ENCODE data around the gene NFKBIB.

Gene NFKBIB

DNA sequence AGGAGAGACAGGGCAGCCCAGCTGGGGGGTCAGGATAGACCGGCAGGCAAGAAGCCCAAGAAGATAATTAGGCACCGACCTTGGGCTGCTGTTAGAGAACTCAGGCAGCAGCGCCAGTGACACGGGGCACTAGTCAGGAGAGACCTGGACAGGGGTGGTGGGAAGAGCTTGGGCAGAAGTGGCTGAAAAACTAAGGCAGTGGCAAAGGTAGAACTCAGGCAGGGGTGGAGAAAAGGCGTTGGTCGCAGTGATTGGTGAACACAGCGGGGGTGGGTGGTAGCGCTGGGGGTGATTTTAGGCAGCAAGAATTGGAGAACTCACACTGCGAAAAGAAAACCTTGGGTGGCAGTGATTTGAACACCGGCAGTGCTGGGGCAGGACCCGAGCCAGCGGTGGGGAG lies 7.9 kb downstream of the NFKBIB start:
- no peak for DNase-seq

DNA sequence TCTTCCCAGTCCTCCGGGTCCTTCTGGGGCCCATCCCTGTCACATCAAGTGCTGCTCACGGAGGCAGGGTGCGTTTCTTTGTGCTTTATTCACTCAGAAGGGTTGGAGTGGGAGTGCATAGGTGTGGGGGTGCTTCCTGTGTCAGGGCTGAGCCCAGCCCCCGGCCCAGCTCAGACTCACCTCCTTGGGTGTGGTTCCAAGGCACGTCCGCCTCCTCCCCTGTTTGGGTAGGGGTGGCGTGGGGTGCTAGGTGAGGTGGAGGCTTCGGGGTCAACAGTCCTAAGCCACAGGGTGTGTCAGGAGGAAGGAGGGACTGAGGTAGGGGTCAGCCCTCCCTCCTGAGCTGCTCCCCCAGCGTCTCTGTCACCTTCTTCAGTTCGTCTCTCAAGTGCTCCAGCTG lies 9.1 kb downstream of the NFKBIB start:
- no peak for DNase-seq

DNA sequence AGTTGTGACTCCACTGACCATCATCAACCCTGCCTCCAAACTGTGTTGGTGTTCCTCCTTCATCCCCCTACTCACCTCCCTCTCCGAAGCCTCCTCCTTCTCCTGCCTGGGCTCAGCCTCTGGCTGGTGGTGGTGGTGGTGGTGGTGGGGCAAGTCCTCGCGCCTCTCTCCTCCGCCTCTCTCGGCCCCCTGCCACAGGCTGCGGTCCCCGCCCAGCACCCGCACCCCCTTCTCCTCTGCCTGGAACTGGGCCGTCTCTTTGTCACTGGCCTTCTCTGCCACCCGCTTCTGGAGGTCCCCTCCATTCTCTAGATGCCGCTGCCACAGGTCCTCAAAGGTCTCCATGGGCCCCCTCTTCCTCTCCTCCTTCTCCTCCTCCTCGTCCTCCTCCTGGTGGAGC lies 10.7 kb downstream of the NFKBIB start:
- no peak for DNase-seq

DNA sequence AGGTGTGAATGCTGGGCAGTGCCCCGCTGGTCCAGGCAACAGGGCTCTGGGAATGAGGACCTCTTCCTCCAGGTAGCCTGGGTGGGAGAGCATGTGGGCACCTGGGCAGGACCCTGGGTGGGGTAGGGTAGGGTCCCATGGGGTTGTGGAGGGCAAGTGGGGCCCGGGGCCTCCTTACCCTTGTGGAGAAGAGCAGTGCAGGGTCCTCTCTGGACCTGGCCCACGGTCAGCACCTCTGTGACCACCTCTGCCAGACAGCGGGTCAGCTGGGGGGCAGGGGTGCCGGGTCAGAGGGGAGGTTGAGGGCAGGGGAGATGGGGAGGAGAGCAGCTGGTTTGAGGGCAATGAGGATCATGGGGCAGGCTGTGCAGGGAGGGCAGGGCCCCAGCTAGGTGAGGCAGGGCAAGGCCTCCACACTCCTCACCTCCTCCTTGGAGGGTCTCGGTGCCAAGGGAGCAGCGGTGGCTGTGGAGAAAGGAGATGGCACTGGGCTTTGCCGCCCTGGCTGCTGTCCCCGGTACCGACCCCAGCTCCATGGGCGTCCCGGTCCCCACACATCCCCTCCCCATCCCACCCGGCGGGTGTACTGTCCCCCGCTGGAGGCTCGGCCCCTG lies 11.7 kb downstream of the NFKBIB start:
- DNase-seq = no peak

GRCh38 chr19:38912600-38913514 lies 13.1 kb downstream of the NFKBIB start:
- DNase-seq = no peak

DNA sequence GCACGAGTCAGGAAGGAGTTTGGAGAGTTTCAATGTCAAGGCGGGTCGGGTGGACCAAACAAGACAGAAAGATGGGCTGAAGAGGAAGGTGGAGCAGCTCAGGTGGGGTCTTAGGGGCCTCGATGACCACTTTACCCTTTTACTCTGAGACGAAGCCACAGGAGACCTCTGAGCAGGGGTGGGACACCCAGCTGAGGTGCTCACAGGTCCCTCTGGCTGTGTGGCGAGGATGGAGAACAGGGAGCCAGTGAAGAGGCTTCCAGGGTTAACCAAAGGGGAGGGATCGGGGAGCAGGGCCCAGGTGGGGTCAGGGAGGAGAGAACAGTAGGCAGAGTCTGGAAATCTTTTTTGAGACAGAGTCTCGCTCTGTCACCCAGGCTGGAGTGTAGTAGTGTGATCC lies 14.2 kb downstream of the NFKBIB start:
- DNase-seq = no peak

- DNase-seq = no peak
Observed at GRCh38 chr19:38915329-38916321, 15.9 kb downstream of the NFKBIB start.

DNA sequence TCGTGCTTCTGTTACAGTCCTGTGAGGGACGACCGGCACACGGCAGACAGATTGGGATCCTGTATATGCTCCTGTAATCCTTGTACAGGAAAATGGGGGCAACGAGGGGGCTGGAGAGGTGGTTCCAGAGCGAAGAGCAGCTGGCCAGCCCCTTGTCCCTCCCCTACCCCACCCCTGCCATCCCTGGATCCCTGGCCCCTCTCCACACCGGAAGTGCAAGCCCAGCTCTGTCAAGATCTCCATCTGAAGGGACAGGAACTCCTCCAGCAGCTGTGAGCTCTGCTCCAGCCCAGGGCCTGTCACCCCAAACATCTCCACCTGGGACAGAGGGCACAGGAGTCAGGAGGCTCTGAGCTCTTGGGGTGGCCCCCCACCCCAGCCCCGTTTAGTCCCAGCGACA lies 17.7 kb downstream of the NFKBIB start:
- no peak for DNase-seq

GRCh38 chr19:38917921-38918491 lies 18.2 kb downstream of the NFKBIB start:
- no peak for DNase-seq

DNA sequence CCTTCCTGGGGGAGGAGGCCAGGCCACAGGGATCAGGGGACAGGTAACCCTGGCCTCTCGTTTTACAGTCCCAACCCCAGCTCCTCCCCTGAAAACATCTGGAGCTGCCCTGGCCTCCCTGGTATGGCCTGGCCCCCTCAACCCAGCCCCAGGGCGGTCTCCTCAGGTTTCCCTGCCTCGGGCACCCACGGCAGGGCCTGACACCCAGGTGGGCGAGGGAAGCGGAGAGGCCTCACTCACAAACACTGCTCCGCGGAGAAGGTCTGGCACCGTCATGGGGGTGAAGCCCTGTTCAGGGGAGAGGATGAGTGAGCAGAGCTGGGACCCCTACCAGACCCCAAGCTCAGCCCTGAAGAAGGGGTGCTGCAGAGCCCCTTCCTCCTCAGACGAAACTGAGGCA lies 18.8 kb downstream of the NFKBIB start:
- DNase-seq = no peak

GRCh38 chr19:38919837-38920601 lies 20.2 kb downstream of the NFKBIB start:
- no peak for DNase-seq

DNA sequence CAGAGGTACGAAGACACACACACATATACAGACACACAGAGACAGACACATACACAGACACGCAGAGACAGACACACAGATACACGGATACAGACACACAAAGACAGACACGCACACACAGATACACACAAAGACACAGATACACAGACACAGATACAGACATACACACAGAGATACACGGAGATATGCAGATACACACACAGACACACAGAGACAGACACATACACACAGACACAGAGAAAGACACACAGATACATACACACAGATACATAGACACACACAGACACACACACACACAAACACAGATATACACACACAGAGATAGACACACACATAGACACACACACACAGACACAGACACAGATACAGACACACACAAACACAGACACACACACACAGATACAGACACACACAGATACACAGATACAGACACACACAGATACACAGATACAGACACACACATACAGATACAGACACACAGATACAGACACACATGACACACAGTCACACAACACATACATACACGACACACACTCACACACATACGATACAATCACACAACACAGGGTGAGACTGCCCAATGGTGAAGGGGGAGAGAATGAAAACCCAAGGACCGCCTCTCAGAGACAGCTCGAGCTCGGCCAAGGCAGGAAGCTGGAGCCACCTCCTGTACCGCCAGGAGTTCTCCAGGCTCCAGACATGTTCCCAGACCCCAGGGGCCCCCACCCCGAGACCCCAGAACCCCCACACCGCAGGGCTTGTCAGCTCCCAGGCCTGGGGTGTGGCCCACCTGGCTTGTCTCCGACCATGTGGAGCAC lies 21.0 kb downstream of the NFKBIB start:
- no peak for DNase-seq

- DNase-seq = no peak
Observed at GRCh38 chr19:38921420-38922274, 21.9 kb downstream of the NFKBIB start.

GRCh38 chr19:38922482-38922881 lies 22.7 kb downstream of the NFKBIB start:
- no peak for DNase-seq

- no peak for DNase-seq
Observed at GRCh38 chr19:38924388-38924787, 24.6 kb downstream of the NFKBIB start.

- DNase-seq = no peak
Observed at GRCh38 chr19:38928391-38929001, 28.7 kb downstream of the NFKBIB start.

DNA sequence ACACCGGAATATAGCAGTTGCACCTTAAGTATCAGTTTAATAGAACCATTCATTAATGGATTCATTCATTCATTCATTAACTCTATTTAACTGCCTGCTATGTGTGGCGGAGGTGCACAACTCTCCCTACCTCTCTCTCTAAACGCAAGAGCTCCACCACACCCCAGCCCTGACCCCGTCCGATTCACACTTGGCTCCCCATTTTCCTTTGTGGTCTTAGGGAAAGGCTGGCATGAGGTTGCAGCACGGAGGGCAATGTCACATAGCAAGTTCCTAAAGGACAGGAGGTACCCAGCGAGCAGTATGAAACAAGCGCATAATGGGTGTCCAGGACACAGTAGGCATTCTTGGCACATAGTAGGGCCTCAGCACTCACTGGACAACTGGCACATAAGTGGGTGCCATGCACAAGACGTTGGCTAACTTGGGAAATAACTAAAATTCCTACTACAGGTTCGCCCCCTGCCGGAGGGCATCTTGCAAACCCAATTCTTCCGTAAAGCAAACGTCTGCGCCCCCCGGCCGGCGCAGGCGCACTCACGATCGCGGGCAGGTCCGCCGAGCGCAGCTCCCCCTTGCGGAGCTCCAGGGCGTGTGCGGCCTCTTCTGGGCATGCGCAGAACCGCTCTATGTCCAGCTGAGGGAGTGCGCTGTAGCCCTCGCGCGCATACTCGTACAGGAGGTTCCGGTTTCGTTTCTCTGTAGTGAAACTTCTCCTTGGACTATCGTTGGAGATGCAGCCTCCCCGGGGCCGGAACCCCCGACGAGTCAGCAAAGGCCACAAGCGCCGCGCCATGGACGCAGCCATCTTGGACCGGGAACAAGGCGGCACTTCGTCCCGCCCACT lies 30.4 kb downstream of the NFKBIB start, which contains the start of gene SARS2:
TSS of gene SARS2 (minus strand) at position 835 of the 847 bp plus-strand sequence. CDS start at position 808, 27 bp downstream.
- DNase-seq = peak; percentile 93

- DNase-seq = peak; percentile 99
Observed at GRCh38 chr19:38930776-38931520, 31.2 kb downstream of the NFKBIB start, which contains the start of gene MRPS12. TSS of gene MRPS12 (plus strand) at chr19:38930944. CDS start at chr19:38931295, 351 bp downstream.
